GM12875 (cell line): ENCODE measurements around the gene PIK3C2G.

Experiments used
- H3K4me3 ChIP-seq: one replicate; pipeline ENCODE4 v1.5.1; 2011; ENCODE audit warnings: low read depth, low read length, control low read depth
- CTCF ChIP-seq: IDR thresholded peaks from 2 replicates; pipeline ENCODE4 v1.5.1; 2011; ENCODE audit warnings: low read depth, mild to moderate bottlenecking, control low read depth, inconsistent platforms, low read length, moderate library complexity, borderline replicate concordance; ENCODE audit not compliant: insufficient read depth

Gene PIK3C2G

GRCh38 chr12:18556161-18556560 lies 294.8 kb downstream of the PIK3C2G start:
- H3K4me3 ChIP-seq, result no peak overlapping the region
- TF ChIP-seq CTCF, result no peak

GRCh38 chr12:18559242-18559641 lies 297.9 kb downstream of the PIK3C2G start:
- no peak for TF ChIP-seq CTCF
- no peak overlapping the region for H3K4me3 ChIP-seq

- no peak for TF ChIP-seq CTCF
- H3K4me3 ChIP-seq, result no peak overlapping the region
Observed at GRCh38 chr12:18562531-18562930, 301.2 kb downstream of the PIK3C2G start.

GRCh38 chr12:18564306-18564705 lies 303.0 kb downstream of the PIK3C2G start:
- no peak for TF ChIP-seq CTCF
- no peak overlapping the region for H3K4me3 ChIP-seq

GRCh38 chr12:18567787-18568186 lies 306.5 kb downstream of the PIK3C2G start:
- no peak for TF ChIP-seq CTCF
- H3K4me3 ChIP-seq, result no peak overlapping the region

- no peak for TF ChIP-seq CTCF
- no peak overlapping the region for H3K4me3 ChIP-seq
Observed at GRCh38 chr12:18570543-18570942, 309.2 kb downstream of the PIK3C2G start.

- TF ChIP-seq CTCF, result no peak
Observed at GRCh38 chr12:18576104-18576626, 314.8 kb downstream of the PIK3C2G start.

More at GRCh38 chr12:18576104-18576626, 314.8 kb downstream of the PIK3C2G start:
- H3K4me3 ChIP-seq, result no peak overlapping the region
